NCI-H1436 treated with DMSO at 0.1 percent for 48 hours (cell line): ENCODE data around the gene ABCC6.
"Not testable (repeated sequence)": the region's sequence is repeated elsewhere in the genome, so short reads cannot be mapped to it uniquely, and the experiment has no call there.

Experiments used
- DNase-seq: peaks from one replicate; lab custom pipeline; 2025; lab: John Stamatoyannopoulos, UW

ABCC6 gene

DNA sequence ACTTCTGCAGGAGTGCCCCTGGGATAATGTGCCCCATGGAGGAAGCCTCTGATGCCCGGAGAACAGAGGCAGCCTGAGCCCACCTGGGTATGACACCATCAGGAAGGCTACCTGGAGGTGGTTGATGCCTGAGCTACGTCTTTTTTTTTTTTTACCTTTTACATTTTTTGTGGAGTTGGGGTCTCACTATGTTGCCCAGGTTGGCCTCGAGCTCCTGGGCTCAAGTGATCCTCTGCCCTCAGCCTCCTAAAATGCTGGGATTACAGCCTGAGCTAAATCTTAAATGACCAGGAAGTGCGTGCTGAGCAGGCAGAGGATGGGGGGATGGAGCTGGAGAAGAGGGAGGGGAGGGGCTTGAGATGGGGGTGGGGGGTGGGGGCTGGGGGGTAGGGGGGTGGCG lies 32.7 kb downstream of the ABCC6 start:
- DNase-seq: no peak

DNA sequence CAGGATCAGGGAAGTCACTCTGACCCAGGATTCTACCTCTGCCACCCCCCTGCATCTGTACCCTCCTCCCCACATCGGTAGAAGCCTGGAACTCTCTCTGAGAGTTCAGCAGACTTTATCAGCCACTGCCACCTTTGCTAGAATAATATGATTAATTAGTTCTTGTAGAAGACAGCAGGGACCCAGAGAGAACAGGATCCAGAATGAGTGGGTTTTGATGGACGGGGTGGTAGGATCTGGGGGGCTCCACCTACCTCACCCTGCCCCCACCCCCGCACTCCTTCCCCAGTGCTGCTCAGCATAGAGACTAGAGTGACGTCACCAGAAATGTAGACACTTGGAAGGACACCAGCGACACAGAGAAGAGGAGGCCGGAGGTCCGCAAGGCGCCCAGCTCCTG lies 33.5 kb downstream of the ABCC6 start:
- no peak for DNase-seq

DNA sequence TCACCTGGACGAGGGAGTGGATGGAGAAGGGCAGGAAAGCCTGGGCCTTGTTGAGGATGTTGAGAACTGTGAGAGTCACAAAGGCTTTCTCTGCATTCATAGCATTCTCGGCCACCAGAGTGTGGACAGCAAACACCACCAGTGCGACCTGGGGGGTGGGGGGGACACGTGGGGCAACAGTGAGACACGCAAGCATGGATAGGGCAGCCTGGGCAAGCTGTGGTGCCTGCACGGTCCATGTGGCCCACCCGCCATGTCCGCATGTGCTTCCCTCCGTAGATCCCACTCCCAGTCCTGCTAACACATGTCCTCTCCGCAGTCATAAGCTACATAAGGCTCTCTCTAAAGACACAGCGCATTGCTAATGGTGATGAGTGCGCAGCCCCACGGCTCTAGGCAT lies 34.5 kb downstream of the ABCC6 start:
- DNase-seq: no peak

DNA sequence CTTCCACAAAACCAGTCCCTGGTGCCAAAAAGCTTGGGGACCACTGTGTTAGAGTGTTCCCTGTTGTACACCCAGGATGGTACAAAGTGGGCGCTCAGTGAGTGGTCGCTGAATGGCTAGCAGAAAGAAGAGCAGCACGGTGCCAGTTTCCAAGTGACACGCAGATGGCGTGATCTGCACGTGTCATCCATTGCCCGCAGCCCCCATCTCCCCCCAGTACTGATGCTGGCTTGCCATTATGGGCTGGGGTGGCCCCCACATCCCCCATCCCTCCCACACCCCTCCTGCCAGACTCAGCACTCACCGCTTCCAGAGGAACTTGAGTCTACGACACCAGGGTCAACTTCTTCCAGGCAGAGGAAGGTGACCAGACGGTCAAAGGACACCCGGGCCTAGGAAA lies 36.5 kb downstream of the ABCC6 start:
- no peak for DNase-seq

DNA sequence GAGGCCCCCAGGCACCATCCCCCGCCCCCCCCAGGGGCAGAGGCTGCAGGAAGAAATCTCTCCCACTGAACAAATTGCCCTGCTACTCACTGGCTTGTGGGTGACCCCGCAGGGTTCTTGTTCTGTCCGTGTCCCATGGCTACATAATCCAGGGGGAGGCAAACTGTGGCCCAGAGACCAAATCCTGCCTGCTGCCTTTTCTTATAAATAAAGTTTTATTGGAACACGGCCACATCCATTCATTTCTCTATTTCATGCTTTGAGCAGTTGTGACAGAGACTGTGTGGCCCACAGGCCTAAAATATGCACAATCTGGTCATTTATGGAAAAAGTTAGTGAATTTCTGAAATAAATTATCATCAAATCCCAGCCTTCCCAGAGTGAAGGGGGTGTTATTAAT lies 38.2 kb downstream of the ABCC6 start:
- DNase-seq: no peak

DNA sequence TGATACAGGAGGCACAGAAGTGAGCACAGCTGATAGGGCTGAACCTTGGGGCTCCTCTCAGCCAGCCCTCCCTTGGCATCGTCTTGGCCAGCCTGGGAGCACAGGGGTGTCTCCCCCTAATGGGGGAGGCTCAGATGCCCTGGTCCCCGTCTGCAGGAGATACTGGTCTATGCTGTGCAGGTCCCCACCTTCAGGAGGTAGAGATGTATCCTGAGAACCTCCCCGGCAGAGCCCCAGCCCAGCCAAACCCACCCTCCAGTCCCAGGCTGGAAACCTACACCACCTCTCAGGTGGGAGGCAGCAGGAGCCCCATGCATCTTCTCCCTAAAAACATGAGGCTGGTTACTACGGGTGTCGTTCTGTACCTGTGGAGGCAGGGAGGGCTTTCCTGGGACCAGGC lies 38.7 kb downstream of the ABCC6 start:
- DNase-seq: no peak

DNA sequence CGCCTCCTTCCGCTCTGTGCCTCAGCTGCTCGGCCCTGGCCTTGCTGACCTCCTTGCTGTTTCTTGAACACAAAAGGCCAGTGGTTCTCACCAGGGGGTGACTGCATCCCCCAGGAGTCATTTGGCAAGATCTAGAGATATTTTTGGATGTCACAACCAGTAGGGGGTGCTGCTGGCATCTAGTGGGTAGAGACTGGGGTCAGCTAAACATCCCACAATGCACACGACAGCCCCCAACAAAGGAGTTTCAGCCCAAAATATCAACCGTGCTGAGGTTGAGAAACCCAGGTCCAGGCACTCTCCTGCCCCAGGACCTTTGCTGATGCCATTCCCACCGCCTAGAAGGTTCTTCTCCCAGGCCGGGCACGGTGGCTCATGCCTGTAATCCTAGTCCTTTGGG lies 39.7 kb downstream of the ABCC6 start:
- DNase-seq: no peak

DNA sequence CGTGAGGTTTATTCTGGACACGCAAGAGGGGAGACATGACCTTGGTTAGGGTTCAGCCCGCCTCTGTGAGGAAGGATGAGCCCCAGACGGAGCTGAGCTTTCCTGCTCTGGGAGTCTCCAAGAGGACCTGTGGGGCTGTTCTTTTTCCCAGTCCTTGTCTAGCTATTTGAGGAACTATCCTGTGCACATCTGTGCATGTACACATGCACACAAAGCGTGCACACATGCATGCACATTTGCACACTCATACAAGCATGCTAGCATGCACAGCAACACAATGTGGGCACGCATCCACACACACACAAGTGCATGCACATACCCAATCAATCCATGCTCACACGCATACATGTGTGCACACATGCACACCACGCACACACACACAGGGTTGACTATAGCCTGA lies 40.4 kb downstream of the ABCC6 start:
- DNase-seq: no peak

DNA sequence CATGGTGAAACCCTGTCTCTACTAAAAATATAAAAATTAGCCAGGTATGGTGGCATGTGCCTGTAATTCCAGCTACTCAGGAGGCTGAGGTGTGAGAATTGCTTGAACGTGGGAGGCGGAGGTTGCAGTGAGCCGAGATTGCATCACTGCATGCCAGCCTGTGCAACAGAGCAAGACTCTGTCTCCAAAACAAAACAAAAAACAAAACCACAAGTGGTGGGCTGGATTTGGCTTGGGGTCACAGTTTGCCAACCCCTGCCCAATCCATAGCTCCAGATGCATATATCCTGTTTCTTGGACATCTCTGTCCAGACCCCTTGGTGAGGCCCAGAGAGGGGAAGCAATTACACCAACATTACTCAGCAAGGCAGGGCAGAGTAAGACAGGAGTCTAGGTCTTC lies 41.5 kb downstream of the ABCC6 start:
- DNase-seq: not testable (repeated sequence)

DNA sequence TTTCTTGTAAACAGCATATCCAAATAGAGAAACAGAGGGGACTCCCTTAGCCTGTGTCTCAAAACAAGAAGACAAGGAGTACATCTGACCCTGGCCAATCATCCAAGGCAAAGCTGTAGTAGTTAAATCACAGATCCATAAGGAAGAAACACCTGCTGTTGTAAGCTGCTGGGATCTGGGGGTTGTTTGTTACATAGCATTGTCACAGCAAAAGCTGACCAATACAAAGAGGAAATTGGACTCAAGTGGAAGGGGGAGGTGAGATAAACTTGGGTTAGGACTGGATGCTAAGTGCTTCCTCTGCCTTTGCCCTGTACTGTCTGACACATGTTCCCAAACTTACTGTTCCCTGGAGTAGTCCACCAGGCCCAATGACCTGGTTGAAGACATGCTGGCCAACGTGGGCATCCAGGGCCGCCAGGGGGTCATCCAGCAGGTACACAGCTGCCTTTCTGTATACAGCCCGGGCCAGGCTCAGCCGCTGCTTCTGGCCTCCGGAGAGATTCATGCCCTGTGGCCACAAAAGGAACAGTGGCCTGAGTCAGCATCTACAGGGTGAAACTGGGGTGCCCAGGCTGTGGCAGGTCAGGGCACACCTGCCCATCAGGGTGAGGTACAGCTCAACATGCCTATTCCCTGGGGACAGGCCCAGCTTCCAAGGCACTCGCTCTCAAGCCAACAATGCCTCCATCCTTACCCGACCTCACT lies 44.7 kb downstream of the ABCC6 start:
- no peak for DNase-seq

DNA sequence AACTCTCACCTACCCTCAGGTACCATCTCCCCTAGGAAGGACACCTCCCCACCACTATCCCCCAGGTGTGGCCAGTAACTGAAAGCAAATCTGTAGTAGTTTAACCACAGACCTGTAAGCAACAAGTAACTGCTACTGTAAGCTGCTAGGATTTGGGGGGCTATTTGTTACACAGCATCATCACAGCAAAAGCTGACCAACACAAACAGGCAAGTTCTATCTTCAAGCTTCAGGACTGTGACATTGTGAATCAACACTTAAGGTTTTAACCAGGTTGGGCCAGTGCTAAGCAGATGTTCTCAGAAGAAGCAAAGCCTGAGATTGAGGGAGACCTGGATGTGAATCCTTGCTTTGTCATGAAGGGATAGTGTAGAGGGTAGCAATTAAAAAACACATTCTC lies 47.0 kb downstream of the ABCC6 start:
- no peak for DNase-seq

DNA sequence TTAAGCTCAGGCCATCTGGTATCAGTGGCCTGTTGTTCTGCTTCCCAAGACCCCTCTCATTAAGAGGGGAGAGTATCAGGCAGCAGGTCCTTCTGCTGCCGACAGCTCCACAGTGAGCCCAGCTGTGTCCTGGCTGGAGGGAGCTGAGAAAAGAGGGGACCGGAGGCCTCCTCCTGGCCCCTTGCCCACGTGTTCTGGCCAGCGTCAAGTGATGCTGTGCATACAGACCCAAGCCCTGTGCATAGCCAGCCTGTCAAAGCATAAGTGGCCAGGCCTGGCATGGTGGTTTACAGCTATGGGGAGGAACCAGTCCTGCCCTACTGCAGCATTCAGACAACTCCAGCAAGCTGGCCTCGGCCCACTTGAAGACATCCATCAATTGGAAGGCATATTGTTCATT lies 48.0 kb downstream of the ABCC6 start:
- DNase-seq: no peak

DNA sequence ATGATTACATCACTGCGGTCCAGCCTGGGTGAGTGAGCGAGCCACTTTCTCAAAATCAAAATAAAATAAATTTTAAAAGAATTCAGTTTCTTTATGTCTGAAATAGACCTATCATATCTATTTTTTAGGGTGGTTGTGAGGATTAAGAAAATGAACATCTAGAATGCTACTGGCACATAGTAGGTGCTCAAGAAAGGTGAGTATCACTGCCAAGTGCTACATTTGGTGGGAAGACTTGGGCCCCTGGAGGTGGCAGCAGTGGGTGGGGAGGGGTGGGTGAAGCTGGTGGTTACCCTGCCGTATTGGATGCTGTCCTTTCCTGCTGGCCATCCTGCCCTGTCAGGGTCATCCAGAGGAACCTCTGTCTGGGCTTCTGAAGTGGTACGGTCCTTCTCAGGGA lies 50.3 kb downstream of the ABCC6 start:
- DNase-seq: no peak

DNA sequence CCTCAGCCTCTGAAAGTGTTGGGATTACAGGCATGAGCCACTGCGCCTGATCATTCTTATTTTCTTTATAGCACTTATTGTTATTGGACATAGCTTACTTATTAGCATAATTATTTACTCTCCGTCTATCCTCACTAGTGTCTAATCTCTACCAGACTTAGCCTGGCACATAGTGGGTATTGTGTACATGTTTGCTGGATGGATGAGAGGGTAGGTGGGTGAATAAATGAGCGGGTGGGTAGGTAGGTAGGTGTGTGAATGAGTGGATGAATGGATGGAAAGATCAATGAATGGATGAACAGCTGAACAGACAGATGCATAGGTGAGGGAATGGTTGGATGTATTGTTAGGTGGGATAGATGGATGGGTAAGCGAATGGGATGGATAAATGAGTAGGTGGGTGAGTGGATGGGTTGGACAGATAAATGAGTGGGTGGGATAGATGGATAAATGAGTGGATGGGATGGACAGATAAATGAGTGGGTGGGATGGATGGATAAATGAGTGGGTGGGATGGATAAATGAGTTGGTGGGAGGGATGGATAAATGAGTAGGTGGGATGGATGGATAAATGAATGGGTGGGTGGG lies 51.9 kb downstream of the ABCC6 start:
- no peak for DNase-seq

DNA sequence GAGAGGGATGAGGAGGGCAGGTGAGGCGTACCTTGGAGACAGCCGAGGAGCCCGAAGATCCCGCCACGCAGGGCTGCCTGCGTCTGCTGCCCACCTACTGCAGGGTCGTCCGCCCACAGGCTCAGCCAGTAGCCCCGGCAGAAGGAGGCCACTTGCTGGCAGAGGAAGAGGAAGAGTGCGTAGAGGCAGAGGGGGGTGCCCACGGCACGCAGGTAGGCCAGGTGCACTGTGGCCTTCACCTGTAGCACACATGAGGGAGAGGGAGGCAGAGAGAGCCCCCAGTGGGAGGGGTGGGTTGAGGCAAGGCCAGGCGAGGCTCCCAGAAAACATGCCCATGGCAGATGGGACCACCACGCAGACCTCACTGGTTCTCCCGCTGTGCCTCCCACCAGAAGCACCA lies 53.7 kb downstream of the ABCC6 start:
- DNase-seq: no peak

DNA sequence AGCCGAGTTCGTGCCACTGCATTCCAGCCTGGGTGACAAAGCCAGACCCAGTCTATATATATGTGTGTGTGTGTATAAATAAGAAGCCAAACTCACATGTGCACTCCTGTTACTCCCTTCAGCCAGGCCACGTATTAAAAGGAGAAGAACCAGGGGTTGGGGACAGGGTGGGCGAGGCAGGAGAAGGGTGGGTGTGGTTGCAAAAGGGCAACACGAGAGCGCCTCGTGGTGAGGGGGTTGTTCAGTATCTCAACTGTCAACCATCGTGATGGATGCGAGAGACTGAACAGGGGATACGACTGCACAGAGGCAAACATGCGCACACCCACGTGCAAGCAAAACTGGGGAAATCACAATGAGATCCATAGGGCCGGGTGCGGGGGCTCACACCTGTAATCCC lies 54.9 kb downstream of the ABCC6 start:
- no peak for DNase-seq

DNA sequence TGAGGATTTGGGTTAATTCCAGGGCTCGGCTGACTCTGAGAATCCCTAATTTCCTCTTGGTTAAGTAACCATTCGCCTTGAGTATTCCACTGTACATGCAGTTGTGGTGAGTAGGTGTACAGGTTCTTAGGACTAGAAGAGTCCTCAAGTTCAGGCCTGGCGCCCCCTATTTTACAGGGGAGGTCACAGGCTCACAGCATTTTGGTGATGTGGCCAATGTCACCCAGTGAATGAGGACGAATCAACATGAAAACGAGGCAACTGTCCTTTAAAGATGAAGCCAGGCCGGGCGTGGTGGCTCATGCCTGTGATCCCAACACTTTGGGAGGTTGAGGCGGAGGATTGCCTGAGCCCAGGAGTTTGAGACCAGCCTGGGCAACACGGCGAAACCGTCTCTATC lies 55.4 kb downstream of the ABCC6 start:
- no peak for DNase-seq

DNA sequence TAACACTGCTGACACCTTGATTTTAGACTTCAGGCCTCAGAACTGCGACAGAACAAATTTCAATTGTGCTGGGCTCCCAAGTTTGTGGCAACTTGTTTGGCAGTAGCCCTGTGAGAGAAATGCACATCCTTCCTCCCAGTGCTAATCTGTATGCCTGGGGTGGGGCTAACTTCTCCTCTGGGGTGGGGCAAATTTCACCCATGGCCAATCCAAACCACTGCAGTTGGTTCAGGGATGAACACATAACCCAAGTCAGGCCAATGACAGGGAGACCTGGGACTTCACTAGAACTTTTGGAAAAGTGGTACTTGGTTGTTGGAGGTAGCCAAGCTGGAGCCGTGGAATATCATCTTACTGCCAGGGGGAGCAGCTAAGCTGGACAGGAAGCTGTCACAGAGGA lies 56.3 kb downstream of the ABCC6 start:
- DNase-seq: no peak

DNA sequence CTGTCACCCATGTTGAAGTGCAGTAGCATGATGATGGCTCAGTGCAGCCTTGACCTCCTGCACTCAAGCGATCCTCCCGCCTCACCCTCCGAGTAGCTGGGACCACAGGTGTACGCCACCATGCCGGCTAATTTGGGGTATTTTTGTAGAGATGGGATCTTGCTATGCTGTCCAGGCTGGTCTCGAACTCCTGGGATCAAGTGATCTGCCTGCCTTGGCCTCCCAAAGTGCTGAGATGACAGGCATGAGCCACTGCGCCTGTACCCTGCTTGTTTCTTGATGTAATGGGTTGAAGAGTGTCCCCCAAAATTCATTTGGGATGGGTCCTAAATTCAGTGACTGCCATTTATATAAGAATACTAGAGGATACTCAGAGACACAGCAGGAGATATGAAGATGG lies 57.2 kb downstream of the ABCC6 start:
- DNase-seq: no peak

DNA sequence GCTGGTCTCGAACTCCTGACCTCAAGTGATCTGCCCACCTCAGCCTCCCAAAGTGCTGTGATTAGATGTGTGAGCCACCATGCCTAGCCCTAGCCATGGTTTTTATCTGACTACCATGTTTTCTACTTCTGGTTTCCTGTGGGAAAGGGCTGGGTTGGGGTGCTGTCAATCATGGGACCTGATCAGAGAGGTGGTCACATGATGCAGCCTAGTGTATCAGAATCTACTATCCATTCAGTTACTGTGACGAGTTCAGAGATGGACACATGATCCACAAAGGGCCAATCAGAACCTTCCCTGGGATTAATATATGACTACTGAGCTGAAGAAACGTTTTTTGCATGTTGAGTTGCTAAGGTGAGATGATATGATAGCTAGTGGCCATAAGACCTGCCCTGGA lies 59.1 kb downstream of the ABCC6 start:
- no peak for DNase-seq

DNA sequence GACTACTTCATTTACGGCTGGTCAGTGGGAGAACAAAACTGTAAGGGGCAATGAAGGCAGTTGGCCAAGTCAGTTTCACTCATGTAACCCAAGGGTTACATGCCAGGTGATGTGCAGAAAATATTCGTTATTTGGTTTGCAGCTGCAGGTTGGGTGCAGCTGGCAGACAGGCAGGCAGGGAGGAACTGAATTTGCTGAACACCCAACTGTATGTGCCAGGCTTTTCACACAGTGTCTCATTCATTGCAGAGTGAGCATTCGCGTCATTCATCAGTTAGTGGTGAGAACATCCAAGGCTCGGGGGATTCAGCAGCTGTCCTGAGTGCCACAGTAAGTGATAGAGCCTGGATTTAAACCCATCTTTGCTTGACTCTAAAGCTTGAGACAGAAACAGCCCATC lies 59.7 kb downstream of the ABCC6 start:
- DNase-seq: no peak

DNA sequence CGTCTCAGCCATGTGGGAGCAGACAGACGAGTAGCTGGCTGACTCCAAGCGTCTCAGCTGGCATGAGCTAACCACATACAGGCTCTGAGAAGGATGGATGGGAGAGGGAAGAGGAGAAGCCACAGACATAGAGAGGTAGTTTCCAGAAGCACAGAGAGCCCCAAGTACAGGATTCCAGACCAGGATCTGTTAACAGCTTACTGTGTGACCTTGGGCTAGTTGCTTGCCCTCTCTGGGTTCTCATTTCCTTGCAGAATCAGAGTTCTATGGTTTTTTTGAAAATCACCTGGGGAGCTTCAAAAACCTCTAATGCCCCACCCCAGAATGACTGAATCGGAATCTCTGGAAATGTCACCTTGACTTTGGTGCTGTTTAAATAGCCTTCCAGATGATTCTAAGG lies 60.2 kb downstream of the ABCC6 start:
- DNase-seq: no peak

DNA sequence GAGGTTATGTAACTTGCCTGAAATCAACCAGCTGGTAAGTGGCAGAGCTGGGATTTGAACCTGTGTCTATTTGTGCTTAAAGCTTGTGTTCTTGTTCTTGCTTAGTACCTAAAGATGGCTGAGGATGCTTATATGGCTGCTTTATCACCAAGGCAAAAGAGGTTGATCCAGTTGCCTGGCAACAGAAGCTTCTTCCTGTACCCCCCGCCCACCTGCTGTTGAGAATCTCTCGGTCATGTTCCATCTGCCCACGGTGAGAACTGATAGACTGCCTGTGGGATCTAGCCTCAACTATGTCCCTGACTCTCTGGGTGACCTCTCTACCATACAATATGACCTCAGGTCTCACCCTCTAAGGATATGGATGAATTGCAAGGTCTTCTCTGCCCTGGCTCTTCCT lies 60.7 kb downstream of the ABCC6 start:
- no peak for DNase-seq

DNA sequence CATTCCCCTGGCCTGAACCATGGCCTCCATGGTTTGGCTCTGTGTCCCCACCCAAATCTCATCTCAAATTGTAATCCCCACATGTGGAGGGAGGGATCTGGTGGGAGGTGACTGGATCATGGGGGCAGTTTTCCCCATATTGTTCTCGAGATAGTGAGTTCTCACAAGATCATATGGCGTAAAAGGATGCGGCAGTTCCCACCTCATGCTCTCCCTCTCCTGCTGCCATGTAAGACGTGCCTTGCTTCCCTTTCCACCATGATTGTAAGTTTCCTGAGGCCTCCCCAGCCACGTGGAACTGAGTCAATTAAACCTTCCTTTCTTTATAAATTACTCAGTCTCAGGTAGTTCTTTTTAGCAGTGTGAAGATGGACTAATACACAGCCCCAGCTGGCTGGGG lies 61.5 kb downstream of the ABCC6 start:
- DNase-seq: not testable (repeated sequence)
